Left lobe of liver (tissue), 2 donors: ENCODE results near the gene GAREM1. TPM values are rescaled to one million over a fixed set of nuclear protein-coding genes. Genes with fewer than 3 reads are reported as not detected.

ENCODE experiments used
- ATAC-seq: fragments of 200-7000 bp; cut with Tn5 transposase; one replicate; pipeline ENCODE4 v1.9.1; 2020; ENCODE audit warnings: mild to moderate bottlenecking, moderate library complexity
- DNase-seq: peaks from one replicate; pipeline ENCODE4 v3.0.0-alpha.2; 2020; ENCODE audit warnings: low spot score
- total RNA-seq: library from RNA; stranded (reverse); gene quantifications from one replicate; pipeline ENCODE4 v1.2.1, GENCODE V29; 2021
- donor health status: DM: no; HTN: no; CAD: no; lungs with moderate emphysema.
- donor health status: DM: no; HTN: yes; CAD: no.

The GAREM1 gene
- total RNA-seq, 1 donor from 2014 or later, result 4.8 TPM

DNA sequence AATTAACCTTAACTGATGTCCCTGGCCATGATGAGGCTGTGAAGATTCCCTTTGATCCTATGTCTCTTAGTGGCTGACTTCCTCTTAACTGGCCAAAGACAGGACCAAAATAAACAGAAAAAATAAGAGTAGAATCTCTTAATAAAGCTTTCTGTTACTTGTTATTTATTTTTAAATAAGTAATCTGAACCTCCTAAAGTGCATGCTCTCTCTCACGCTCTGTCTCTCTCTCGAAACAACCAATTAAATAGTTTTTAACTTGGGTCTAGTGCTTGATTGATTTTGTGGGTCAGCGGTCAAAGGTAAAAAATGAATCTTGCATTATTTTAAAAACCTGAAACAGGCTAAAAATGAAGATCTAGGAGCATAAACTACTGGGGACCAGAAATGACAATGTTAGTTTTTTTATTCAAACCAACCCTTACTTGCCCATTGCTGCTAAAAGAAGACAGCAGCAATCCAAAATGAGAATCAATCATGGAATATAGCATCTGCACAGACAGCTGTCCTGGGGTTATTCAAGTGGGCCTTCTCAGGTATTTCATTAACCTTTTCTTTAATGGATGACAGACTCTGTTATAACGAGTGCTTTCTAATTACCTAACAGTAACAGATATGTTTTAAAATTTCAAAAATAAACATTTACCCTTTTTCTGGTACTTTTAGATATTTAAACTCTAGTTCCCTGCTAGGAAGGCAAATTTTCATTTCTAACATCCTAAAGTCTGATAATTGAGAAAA, 11.2 kb downstream of the GAREM1 start:
- ATAC-seq, result peak; percentile 42
- DNase-seq, result no peak

DNA sequence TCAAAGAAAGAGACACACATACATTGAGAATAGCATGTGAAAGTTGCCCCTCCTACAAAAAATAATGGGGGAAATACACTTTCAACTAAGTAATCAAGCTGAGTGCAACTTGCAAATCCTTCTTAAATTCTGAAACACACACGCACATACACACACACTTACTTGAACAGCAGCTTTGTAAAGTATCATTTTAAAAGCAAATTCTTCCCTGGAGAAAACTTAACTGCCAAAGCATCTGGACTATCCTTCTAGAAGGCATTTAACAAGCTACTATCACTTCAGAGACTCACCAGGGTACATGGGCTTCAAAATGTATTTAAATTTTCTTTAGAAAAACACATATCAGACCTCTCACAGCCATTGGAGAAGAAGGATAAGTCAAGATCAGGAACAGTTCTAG, 15.3 kb downstream of the GAREM1 start:
- ATAC-seq (no peak), DNase-seq (no peak)

DNA sequence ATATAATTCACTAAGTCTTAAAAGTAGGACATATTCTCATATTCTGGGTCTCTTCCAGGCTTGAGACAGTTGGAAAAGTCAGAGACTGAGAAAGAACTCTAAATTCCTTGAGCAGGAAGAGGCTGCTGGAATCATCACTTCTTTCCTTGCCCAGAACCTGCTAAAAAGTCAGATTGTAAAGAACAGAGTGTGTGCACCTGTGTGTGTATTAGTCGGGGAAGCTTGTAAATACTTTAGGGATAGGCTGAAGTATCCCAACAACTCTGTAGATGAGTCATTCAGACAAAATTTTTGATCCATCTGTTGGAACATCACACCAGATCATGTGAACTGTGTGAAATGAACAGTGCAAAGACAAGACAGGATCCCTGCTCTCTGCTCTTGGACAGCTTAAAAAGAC, 16.1 kb downstream of the GAREM1 start:
- DNase-seq (no peak), ATAC-seq (no peak)

DNA sequence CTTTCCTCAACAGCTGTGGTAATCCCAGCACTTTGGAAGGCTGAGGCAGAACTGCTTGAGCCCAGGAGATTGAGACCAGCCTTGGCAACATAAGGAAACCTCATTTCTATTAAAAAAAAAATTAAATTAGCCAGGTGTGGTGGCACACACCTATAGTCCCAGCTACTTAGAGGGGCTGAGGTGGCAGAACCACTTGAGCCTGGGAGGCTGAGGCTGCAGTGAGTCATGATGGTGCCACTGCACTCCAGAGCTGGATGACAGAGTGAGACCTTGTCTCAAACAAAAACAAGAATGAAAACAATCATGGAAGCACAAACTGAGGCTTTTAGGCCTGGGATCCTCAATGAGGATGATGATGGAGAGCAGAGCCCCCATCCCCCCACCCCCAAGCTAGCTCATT, 19.8 kb downstream of the GAREM1 start:
- no peak for DNase-seq
- ATAC-seq, result no peak

DNA sequence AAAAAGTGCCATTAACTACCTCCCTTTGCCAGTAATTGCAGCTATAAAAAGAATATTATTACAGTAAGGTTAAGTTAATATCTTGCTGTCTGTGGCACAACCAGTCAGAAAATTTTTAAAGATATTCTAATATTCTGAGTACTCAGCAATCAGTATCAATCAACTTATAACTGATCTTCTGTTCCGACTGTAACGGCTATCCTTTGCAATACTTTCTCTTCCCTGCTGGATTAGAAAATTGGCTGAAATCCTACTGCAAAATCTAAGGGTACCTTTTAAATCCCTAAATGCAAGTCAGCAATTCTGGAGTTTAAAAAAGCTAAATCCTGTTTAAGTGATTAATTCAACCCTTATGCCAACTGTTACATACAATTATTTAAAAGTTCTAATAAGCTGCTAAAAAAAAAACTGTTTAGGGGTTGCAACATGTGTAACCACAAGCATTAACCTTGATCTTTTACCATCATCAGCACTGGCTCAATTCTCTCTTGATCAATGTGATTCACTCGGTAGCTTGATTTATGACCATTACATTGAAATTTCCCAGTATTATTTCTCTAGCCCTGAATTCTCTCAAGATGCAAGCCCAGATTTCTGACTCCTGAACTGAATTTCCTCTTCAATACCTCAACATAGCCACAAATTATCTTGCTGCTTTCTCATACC, 20.5 kb downstream of the GAREM1 start:
- peak; percentile 75 for ATAC-seq
- no peak for DNase-seq

DNA sequence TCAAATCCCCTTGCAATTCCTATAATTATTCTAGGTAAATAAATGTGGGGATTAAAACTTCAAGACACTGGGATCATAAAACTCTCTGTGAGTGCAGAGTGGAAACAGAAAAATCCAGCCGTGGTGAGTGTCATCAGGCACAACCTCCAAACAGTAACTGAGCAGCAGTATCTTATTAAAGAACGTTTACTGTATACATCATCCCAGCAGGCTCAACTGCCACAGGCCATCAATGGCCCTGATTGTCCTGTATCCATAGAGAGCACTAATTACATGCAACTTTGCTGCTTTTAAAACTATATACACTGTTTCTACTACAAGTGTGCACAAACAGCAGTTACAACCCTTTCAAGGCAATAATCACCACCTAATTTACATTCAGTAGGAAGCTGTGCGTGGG, 23.9 kb downstream of the GAREM1 start:
- no peak for DNase-seq
- ATAC-seq, result no peak

DNA sequence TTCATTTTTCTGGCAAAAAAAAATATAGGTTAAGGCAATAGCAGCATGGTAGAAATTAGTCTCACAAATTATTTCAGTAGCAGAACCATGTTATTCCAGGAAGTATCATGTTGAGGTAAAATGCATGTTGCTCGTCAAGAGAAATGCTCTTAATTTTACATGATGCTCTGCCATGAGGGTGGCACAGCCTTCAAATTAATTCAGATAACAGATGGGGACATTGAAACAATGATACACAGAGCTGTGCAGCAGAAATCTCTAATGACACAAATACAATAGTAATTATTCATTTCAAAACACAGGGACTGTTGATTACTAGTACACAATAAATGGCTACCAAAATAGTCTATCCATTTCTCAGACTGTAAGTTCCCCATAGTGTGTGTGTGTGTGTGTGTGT, 24.8 kb downstream of the GAREM1 start:
- ATAC-seq (no peak), DNase-seq (no peak)

DNA sequence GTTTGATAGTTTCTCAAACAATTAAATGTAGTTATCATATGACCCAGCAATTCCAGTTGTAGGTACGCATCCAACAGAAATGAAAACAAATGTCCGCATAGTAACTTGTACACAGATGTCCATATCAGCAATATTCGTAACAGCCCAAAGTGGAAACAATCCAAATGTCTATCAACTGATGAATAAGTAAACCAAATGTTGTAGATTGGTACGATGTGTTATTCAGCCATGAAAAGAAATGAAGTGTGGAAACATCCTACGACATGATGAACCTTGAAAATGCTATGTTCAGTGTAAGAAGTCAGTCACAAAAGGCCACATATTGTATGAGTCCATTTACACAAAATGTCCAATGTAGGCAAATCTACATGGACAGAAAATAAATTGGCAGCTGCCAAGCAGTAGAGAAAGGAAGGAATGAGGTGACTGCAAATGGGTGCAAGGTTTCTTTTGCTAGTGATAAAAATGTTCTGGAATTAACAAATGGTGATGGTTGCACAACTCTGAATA, 26.9 kb downstream of the GAREM1 start:
- ATAC-seq (no peak), DNase-seq (no peak)

DNA sequence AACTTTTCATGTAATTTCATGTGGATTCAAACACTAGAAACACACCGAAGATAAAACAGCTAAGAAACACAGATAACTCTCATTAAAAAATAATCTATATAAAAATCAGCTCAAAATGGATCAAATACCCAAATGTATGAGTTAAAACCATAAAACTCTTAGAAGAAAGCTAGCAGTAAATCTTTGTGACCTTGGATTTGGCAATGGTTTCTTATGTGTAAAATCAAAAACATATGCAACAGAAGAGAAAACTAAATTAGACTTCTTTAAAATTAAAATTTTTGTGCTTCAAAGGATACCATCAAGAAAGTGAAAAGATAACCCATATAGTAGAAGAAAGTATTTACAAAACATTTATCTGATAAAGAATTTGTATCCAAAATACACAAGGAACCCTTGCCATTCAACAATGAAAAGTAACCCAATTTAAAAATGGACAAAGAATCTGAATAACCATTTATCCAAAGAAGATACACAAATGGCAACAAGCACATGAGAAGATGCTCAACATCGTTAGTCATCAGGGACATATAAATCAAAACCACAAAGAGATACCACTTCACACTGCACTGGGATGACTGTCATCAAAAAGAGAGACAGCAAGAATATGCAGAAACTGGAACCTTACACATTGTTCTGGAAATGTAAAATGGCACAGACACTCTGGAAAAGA, 27.5 kb downstream of the GAREM1 start:
- ATAC-seq, result no peak
- DNase-seq, result no peak

DNA sequence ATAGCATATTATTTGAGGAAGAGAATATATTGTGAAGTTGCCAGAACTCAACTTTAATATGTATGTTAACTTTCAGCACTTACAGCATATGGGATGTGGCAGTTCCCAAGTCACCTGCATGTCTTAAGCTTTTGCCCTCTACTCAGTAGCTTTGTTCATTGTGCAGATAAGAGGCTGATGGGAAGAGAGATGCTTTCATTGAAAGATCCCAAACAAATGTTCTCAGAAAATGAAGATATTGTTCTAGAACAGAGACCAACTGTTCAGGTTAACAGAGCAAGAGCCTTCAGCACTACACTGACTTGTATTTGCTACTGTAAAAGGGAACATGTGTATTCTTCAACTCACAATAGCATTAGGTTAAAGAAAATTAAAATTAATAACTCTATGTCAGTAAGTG, 28.1 kb downstream of the GAREM1 start:
- no peak for DNase-seq
- no peak for ATAC-seq

DNA sequence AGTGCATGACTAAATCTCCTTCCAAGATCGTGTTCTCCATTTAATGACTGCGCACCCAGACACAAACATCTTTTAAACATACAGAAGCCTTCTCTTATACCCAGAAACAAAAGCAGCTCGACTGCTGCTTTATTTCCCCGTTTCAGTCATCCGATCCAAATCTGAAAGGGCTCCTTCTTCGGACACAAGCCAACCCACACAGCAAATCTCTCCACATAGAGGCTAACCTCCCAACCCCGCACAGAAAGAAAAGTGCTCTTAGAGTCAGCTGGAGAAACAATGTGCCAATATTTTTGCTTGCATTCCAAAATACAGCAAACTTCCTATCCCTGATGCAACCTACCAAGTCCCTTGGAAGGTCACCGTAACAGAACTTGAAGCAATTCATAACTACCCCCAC, 29.1 kb downstream of the GAREM1 start:
- no peak for ATAC-seq
- DNase-seq, result no peak

DNA sequence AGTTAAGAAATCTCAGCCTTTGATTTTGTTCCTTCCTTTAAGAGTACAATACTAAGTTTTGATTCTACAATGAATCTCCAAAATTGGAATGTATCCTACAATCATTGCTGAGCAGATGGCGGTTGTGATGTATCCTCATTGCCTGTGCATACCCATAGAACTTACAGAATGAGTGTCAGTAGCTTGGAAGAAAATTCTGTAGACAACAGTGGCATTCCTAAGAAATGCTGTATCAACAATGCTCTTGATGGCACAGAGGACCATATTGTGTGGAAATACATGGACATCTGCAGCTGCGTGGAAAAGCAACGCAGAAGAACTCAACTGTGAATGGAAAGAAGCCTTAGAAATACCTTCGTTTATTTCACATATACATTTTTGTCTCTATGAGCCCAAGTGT, 30.2 kb downstream of the GAREM1 start:
- ATAC-seq (no peak), DNase-seq (no peak)

DNA sequence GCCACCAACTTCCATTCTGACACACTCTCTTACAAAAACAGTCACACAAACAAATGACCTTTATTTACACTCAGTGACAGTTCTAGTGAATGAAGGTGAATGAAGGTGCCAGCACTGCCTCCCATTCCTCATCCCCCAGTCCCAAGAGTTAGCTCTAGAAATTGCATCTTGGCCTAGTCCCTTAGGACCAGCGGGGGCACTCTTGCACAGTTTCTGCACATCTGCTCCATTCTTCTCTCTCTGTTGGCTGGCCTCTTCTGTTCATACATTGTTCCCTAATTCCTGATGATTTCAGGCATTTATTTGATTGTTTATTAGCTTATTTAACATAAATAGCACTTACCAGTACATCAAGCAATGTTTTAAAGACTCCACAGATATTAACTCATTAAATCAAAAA, 30.9 kb downstream of the GAREM1 start:
- ATAC-seq (no peak), DNase-seq (no peak)

DNA sequence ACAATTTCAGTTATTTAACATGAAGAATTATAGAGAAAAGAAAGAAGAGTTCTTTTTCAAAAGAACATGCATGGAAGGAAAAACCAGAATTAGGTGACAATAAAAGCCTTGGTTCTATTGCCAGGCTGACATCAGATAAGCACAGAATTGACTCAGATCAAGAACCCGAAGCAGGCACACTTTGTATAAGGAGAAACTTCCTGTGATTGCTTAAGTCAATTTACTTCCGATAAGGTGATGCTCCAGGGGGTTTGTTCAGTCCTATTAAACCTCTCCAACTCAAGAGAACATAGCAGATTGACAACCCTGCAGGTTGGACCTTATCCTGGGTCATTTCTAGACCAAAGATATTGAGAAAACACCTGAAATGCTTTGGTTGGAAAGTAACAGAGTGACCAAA, 31.4 kb downstream of the GAREM1 start:
- ATAC-seq (no peak), DNase-seq (no peak)

DNA sequence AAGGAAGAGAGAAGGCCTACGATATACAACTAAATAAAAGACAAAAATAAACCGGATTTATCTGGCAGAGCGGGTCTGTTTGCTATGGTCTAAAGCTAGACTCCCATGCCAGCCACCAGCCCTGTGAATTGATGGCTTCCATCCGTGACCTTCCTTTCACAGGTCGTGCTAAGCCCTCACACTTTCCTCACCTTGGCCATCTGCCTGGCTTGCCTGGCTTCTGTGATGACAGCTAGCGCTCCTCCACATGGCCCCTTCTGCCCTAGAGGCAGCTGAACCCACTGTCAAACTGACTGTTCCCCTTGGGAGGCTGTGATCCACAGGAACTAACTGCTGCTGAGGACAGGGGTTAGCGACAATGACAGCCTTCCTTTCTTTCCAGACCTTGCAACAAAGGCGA, 32.5 kb downstream of the GAREM1 start:
- DNase-seq (peak; percentile 54), ATAC-seq (peak; percentile 74)

DNA sequence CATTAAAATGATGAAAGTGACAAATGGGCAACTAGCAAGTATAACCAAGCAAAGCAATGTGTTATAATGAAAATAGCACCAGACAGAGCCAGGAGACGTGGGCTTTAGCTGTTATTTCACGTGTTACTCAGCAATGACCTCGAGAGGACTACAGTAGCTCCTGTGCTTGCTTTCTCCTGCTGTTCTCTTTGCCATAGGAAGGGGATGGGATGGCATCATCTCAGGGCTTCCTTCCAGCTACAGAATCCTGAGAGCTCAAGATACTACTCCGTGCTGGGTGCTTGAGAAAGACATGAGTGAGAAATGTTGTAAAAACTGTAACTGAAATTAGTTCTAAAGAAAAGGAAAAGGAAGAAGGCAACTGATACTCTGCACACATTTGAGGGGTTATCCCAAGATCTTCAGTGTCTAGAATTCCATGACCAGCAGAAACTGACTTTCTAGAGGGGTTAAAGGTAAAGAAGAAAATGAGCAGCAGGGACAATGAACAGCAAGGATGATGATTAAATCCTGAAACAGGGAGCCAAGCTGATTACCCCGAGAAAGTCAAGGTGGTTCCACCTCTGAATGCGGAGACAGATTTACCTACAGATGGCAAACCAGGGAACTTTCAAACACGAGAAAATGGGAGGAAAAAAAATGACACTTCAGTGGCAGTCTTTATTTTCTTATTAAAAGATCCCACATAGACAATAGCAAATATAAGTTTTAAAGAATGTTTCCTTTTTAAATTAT, 33.4 kb downstream of the GAREM1 start:
- DNase-seq, result no peak
- no peak for ATAC-seq

DNA sequence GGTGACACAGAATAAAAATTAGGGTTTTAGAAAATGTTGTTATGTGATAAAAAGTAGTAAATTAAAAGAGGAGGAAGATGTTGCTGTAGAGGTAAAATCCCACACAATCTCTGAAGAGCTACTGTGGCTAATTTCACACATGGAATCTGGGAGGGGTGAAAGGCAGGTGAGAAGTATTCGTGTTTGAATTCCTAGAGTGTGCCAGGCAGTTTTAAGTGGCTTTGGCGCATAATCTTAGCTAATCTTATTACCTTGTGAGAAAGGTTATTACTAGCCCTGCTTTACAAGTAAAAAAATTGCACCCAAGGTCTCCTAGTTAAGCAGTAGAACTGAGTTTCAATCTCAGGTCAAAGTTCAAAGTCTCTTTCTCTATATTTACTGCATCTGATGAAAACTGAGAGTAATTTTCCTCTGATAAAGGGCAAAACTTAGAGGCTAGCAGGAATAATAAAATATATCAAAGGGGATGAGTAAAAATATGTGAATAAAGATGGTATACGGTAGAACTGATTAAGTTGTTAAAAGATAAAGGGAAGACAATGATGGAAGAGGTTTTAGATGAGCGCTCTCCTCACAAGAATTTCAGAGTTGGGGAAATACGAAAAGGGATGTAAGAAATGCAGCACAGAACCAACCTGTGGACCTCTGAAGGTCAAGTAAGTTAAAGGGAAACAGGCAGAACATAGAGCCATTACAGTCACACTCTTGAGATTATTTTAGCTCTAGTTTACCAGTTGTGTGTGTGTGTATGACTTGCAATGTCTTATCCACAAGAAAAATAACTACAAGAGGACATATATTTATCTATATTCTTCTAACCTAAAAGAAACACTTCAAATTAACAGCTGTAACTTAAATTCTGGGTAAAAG, 34.8 kb downstream of the GAREM1 start:
- peak; percentile 81 for ATAC-seq

DNA sequence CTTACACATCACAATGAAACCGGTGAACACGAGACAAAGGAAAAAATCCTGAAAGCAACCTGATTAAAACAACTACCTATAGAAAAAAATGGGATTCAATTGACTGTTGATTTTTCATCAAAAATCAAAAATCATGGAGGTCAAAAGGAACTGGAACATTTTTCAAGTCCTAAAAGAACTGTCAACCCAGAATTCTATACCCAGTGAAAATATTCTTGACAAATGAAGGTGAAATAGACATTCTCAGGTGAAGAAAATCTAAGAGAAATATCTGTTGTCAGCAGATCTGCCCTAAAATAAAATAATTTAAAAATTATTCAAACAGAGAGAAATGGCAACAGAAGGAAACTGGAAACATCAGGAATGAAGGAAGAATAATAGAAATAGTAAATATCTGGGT, 38.9 kb downstream of the GAREM1 start:
- ATAC-seq, result no peak
- no peak for DNase-seq

More for the DNA sequence above, 34.8 kb downstream of the GAREM1 start:
- DNase-seq, result no peak

DNA sequence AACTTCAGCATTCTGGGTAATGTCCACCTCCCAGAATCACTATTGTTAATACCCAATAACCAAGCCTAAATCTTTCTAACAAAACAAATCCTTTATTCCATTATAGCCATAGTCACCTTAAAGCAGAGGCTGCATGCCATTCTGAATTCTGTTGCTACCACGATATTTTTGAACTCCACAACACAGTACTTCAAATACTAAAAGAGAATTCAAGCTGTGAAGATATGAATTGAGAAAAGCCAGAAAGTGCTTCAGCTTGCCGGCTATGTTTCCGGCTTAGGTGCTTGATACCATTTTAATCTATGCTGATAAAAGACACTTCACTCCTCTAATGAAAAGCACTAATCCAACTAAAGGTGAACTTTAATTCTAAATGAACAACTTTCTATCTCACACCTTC, 41.3 kb downstream of the GAREM1 start:
- no peak for ATAC-seq
- no peak for DNase-seq
